Adrenal gland (tissue), 5 donors: ENCODE measurements around the gene MEIS3.
"Not testable (repeated sequence)": the region's sequence is repeated elsewhere in the genome, so short reads cannot be mapped to it uniquely, and the experiment has no call there.

Experiments
- POLR2A ChIP-seq, 2 donors: fragments of 450-650 bp; IDR thresholded peaks; one replicate each; pipeline ENCODE4 v1.6.1; 2017; ENCODE audit warnings: antibody characterized with exemption in 2 of 2, mild to moderate bottlenecking in 2 of 2, moderate library complexity in 1 of 2
- TF ChIP-seq, protein P1 (sequence below), 6 experiments: fragments of 450-650 bp in 4 of 6; fragments of 200-600 bp in 2 of 6; sonication (generic) in 1 of 6; IDR thresholded peaks; 1 replicate in 5 of 6; 2 replicates in 1 of 6; pipeline versions ENCODE4 v1.5.1 to v1.8.0; 2016 to 2021; ENCODE audit warnings: antibody characterized with exemption in 6 of 6, mild to moderate bottlenecking in 2 of 6, moderate library complexity in 1 of 6
- donor health status: DM: no; HTN: no; CAD: no.

DNA sequence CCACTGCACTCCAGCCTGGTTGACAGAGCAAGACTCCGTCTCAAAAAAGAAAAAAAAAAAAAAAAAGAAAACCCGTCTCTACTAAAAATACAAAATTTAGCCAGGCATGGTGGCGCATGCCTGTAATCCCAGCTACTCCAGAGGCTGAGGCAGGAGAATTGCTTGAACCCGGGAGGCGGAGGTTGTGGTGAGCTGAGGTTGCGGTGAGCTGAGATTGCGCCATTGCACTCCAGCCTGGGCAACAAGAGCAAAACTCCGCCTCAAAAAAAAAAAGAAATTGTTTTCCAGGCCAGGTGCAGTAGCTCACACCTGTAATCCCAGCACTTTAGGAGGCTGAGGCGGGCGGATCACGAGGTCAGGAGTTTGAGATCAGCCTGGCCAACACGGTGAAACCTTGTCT, 32.7 kb downstream of the MEIS3 start:
- TF ChIP-seq POLR2A (IDR thresholded peaks at IDR 0.05): not testable (repeated sequence)
- TF ChIP-seq, protein P1, sequence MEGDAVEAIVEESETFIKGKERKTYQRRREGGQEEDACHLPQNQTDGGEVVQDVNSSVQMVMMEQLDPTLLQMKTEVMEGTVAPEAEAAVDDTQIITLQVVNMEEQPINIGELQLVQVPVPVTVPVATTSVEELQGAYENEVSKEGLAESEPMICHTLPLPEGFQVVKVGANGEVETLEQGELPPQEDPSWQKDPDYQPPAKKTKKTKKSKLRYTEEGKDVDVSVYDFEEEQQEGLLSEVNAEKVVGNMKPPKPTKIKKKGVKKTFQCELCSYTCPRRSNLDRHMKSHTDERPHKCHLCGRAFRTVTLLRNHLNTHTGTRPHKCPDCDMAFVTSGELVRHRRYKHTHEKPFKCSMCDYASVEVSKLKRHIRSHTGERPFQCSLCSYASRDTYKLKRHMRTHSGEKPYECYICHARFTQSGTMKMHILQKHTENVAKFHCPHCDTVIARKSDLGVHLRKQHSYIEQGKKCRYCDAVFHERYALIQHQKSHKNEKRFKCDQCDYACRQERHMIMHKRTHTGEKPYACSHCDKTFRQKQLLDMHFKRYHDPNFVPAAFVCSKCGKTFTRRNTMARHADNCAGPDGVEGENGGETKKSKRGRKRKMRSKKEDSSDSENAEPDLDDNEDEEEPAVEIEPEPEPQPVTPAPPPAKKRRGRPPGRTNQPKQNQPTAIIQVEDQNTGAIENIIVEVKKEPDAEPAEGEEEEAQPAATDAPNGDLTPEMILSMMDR (IDR thresholded peaks at IDR 0.05): not testable (repeated sequence)
